Measurements from ENCODE around the gene SGMS1.
"Not testable (repeated sequence)": the region's sequence is repeated elsewhere in the genome, so short reads cannot be mapped to it uniquely, and the experiment has no call there.

Gene SGMS1

DNA sequence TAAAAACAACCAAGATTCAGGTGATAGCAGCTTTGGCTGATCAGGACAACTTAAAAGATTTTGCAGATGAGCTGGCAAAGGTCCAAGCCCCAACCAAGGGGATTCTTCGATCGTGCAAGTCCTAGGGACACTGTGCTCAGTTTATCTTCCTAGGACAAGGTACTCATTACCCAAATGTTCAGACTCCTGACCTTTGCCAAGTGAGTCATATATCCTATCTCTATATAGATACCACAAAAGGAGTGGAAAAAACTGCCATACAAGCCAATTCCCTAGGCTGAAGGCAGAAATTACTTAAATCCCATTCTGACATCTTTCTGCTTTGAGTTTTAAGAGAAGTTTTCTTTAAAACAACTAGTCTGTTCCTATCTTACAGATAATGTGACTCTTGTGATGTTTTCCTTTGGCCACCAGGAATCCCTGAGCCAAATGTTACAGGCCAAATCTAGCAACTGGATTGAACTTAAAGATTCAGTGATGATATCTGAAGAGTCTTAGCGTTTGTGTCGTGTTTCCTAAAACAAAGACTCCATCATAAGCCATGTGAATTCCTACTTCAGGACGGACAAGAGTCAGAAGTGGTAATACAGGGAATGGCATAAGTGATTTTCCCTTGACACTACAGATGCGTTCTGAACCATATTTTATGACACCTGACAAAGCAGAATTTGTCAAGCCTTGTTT is 229.8 kb downstream of the SGMS1 start:
- no peak for DNase-seq

DNA sequence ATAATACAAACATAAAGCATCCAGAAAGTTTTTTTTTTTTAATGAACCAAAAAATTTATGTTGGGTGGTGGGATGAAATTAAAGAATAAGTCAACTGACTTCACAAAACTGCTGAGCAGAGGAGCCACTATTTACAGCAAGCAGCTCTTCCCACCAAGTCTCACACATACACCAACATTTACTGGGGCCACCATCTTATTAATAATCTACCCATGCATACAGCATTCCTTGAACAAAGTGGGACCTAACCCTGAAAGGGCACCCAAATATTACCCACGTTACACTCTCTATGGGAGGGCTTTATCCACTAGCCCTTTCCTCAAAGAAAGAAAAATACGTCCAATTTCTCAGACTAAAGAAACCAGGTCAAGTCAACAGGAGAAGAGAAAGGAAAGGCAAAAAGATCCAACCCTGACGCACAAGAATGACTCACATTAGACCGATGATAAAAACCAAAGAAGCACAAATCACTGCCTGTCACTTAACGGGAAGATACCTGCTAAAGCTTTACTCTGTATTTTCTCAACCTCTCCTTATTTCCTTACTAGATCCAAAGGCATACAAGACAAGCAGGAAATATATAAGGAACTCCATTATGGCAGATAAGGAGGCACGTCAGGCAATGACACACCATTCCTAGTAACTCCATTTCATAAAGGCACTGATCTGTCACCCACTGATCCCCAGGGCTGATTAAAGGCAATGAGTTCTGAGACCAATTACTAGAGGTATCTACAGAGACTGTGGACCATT is 230.6 kb downstream of the SGMS1 start:
- no peak for DNase-seq

DNA sequence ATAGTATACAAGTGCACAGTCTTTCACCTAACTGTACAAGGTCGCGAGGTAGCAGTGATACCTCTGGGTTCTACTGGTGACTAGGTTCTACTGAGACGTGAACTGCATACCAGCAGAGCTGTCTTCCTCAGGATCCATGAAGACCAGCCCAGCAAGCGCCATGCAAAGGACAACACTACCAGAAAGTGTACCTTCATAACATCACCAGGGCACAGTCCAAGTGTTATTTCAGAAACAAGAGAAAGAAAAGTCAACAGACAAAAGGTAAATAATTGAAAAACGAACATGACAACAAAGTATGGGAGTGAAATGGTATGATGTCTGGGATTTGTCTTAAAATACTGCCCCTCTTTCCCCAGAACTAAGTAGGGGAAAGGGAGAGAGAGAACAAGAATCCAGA is 231.3 kb downstream of the SGMS1 start:
- no peak for DNase-seq

DNA sequence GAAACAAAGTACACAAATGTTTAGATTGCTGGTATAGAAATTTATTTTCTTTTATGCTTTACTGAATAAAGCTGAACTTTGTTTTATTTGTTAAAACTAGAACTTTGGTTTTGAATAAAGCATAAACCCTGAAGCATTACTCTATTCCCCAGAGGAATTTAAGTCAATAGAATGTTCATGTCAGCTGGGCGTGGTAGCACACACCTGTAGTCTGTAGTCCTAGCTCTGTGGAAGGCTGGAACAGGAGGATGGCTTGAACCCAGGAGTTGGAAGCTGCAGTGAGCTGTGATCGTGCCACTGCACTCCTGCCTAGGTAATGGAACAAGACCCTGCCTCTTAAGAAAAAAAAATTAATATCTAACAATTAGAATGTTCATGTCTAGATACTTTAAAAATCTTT is 233.5 kb downstream of the SGMS1 start:
- no peak for DNase-seq

DNA sequence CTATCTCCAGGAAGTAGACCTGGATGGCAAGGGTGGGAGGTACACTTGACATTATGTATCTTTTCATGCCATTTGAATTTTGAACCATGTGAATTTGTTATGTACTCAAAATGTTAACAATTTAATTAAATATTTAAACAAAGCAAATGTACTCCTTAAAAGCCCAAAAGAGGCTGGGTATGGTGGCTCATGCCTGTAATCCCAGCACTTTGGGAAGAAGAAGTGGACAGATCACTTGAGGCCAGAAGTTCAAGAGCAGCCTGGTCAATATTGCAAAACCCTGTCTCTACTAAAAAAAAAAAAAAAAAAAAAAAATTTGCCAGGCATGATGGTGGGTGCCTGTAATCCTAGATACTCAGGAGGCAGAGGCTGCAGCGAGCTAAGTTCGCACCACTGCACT is 235.6 kb downstream of the SGMS1 start:
- DNase-seq: no peak

DNA sequence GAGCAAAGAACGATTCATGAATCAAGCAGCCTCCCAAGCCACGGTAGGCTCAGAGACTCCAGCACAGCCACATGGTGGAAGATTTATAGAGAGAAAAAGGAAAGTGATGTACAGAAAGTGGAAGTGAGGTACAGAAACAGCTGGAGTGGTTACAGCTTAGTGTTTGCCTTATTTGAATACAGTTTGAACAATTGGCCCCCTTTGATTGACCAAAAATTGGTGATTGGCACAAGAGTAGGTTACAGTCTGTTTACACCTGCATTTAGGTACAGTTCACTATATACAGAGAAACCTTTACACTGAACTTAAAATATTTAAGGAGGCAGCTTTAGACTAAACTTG is 236.1 kb downstream of the SGMS1 start:
- DNase-seq: no peak

DNA sequence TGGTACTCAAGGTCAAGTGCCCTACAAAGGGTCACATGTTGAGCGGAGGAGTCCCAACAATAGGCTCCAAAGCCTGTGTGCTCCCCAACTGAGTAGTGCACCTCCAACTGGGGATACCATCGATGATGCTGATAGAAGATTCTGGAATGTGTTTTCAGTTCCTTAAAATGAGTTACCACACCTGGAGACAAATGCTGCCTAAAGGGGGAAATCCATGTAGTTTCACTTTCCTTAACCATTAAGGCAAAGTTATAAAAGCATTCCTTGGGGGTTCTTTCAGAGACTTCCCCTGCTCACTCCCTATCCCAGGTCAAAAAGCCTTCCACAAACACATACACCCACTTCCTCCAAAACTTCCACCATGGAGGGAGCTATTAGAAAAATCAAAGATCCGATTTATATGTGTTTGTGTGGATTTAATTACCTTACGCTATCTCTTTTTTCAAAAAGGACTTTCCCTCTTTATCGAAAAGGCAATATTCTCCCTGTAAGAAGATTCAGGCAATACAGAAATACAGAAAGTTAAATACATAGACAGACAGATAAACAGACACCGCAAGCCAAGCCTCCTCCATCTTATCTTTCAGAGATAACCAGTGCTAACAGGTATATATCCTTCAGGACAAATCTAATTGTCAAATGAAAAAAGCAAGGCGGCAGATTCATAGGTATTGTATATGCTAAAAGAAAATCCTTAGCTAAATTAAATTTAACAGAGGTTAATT is 236.6 kb downstream of the SGMS1 start:
- DNase-seq: no peak

DNA sequence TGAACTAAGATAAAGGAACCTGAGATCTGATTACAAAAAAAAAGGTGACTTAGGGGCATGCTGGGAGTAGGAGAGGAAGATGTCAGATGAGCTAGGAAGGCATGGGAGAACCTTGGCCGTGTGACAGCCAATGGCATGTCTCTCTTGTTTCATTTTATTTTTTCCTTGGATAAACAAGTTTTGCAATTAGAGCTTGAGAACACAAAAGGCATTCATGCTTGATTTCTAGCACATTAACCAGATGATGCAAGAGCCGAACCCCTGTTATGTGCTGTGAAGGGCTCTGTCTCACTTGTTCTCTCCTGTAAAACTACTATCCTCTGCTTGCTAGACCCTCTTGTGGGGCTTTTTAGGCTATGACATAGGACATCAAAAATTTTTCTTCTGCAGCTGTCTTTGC is 238.1 kb downstream of the SGMS1 start:
- DNase-seq: peak; percentile 45 to 85

DNA sequence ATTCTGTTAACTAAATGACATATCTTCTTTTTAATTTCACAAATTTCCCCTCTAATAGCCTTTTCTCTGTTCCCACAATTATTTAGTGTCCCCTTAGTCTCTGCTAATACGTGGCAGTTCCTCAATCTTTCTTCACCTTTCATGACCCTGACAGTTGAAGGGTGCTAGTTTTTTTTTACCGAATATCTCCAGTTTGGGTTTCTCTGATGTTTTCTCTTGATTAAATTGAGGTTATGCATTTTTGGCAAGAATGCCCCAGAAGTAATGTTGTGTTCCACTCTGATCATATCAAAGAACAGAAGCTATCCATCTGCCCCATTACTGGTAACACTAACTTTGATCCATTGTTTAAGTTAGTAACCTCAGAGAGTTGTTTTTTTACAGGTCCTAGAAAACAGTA is 238.9 kb downstream of the SGMS1 start:
- no peak for DNase-seq

DNA sequence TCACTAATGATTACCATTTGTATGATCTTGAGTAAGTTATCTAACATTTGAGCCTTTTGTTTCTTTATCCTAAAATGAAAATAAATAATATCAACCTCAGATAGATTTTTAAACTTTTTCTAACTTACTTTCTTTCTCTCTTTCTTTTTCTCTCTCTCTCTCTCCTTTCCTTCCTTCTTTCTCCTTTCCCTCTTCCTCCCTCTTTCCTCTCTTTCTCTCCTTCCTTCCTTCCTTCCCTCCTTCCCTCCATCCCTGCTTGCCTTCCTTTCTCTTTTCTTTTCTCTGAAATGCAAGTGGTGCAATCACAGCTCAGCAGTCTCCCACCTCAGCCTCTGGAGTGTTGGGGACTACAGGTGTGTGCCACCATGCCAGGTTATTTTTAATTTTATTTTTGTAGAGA is 239.5 kb downstream of the SGMS1 start:
- DNase-seq: no peak

DNA sequence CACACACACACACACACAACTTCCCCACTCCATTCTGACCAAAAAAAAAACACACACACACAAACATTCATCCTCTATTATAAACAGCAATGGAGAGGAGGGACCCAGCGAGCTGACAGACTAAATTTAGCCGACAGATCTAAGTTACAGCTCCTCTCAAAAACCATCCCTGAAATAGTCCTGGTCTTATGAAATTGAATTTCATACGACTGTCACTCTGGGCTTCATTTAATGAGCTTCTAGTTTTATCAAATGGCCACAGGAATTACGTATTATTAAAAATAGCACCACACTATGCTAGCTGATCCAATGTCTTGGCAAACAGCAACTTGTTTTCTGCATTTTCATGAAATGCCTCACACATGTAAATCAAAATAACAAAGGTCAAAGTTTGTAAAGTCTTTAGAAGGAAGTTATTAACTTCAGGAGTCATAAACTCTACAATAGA is 241.2 kb downstream of the SGMS1 start:
- no peak for DNase-seq

DNA sequence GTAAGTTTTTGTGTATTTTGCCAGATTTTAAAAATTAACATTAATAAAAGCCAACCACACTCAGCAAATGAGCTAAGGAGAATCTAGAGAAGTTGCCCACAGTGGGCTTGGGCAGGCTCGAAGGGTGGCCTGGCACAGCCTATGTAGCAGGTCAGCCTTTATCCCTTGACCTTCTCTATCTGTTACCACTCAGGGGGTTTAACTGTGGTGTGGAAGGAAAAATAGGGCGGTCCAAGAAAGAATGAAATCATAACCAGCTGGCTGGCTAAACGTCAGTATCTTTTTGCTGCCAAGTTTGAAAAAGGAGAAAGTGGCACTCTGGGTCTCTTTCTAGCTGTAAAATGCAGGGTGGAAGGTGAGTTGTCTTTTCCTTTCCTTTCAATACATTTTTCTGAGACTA is 242.1 kb downstream of the SGMS1 start:
- DNase-seq: peak in 1 of 2 donors; percentile 21

DNA sequence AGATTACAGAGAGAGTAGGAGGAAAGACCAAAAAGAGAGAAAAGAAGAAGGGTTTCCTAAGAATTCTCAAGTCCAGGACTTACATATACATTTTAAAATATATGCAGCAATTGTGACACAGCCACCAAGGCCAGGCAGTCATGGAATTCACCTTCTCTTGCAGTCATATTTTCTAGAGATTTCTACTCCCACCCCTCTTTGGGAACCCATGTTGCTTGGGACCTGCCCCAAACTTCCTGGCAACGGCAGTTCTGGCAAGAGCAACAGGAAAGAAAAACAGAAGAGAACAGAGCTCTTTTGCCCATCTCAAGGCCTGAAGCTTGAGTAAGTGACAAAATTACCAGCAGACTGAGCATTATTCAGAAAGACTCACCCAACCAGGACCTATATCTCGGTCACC is 244.1 kb downstream of the SGMS1 start:
- no peak for DNase-seq

DNA sequence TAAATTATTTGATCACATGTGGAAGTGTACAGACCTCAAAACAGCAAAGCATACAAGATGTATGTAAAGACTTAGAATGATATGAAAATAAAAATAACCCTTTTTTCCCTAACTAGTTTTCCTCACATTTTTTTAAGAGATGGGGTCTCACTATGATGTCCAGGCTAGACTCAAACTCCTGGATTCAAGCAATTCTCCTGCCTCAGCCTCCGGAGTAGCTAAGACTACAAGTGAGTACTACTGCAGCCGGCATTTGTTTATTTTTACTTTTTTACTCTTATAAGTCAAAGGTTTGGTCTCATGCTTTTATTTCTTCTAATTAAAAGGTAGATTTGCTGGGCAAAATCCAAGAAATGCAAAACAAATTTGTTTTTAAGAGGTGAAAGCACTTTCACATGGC is 248.0 kb downstream of the SGMS1 start:
- DNase-seq: no peak

DNA sequence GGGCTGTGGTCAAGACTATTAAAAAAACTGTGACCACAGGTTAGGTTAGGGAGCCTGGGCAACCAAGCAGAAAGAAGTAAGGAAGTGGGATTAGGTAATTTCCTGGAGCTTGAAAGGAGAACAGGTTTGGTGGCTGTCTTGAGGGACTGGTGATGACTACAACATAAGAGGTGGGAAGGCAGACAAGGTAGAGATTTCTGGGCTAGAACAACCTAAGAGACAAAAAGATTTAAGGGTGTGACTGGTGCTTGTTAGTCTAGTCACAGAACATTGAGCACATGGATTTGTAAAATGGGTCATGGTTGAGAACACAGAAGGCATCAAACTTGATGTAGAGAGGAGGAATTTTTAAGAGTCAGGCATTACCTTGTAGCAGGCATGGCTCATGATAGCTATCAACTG is 248.7 kb downstream of the SGMS1 start:
- no peak for DNase-seq

DNA sequence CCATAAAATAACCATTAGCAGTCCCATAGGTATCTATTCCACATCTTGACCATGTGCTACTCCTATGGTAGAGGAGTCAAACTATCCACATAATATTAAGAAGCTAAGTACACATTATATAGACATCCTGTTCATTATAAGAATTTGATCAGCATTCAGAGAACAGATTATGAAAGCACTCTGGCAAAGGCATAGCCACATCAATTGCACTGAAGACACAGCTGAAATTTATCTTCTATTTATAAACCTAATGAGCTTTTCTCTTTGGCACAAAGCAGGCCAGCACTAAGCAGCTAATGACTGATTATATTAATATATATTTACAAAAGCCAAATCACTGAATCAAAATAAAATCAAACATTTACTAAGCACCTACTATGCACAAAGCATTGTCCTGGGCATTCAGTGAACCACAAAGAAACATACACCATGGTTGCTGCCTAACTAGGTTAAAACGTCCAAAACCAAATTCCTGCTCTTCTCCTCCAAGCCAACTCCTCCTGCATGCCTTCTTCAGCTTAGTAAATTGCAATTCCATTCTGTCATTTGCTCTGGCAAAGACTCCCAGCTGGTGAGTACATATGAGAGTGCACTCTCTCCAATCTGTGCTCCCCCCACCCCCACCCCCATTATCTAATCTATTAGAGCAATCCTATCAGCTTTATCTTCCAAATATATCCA is 249.8 kb downstream of the SGMS1 start:
- no peak for DNase-seq

DNA sequence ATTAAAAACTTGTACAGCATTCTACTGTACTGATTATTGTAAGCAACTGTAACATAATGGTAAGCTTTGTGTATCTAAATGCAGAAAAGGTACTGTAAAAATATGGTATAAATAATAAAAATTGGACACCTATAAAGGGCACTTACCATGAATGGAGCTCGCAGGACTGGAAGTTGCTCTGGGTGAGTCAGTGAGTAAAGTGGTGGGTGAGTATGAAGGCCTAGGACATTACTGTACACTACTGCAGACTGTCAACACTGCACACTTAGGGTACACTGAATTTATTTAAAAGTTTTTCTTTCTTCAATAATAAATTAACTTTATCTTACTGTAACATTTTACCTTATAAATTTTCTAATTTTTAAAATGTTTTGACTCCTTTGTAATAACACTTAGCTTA is 253.8 kb downstream of the SGMS1 start:
- no peak for DNase-seq

DNA sequence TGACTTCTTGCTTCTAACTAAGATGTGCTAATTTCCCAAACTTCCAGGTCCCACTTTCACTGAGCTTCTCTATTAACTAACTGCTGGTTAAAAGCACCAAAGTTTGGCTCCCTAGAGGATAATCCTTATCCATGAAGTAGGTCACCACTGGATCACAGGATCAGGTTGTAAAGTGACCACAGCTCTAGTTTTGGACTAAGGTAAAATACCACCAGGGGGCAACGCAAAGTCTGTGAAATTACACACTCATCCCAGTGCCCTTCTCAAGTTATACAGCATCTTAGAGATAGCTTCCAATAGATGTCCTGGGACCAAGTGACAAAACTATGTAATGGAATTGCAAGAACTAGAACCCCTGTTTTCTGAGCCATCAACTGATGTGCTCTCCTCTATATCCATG is 256.0 kb downstream of the SGMS1 start:
- no peak for DNase-seq

DNA sequence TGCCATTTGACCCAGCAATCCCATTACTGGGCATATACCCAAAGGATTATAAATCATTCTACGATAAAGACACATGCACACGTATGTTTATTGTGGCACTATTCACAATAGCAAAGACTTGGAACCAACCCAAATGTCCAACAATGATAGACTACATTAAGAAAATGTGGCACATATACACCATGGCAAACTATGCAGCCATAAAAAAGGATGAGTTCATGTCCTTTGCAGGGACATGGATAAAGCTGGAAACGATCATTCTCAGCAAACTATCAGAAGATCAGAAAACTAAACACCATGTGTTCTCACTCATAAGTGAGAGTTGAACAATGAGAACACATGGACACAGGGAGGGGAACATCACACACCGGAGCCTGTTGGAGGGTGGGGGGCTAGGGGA is 257.3 kb downstream of the SGMS1 start:
- DNase-seq: not testable (repeated sequence)

DNA sequence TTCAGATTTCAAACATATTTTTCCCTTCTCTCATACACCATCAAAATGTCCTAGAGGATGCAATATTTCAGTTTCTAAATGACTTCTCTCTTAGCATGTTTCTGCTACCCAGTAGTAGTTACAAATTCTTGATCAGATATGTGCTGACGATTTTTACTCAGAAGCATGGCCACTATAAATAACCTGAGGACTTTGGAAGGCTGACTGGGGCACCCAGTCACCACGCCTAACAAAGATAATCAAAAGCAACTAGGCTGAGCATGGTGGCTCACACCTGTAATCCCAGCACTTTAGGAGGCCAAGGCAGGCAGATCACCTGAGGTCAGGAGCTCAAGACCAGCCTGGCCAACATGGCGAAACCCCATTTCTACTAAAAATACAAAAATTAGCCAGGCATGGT is 259.0 kb downstream of the SGMS1 start:
- DNase-seq: not testable (repeated sequence)

DNA sequence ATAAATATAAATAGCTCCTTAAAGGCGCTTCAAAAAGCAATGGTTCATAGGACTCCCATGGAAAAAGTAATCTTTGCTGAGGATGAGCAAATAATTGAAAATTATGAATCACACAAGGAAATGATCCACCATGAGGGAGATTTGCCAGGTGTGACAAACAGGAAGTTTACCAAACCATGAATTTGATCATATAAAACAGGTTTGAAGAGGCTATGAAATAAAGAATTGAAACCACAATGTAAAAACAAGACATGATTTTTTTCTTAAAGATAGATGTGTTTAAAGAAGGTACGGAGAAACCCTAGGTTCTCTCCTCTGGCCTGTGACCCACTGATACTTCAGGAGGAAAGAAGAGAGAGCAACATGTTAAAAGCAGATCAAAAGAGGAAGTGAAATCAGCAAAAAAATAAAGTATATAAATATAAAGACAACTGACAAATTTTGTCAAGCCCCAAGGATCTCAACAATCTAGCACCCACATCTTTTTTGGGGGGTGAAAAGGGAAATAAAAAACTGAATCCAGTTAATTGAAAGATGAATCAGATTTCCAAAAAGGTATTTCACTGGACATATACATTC is 261.1 kb downstream of the SGMS1 start:
- no peak for DNase-seq

DNA sequence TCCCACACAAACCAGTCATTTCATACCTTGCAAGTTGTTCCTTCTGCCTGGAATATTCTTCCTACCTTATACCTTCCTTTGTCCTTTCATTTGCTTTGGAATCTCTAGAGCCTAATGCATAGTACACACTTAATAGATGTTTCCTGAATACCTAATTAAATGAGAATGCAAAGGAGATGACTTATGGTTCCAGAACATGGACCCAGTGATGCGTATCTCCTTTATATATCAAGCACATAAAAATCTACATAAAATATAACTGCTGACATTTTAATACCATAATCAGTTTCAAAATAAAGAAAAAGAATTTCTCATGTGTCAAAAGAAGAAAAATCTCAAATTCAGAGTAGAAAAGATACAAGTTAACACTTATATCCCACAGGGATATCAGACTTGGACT is 261.8 kb downstream of the SGMS1 start:
- DNase-seq: no peak

Measured in hippocampal formation (tissue), 2 donors.